Endothelial cell (in vitro differentiated cells): ENCODE data around the gene CA9. TPM values are rescaled to one million over a fixed set of nuclear protein-coding genes. Genes with fewer than 3 reads are reported as not detected.
"Not testable (repeated sequence)": the region's sequence is repeated elsewhere in the genome, so short reads cannot be mapped to it uniquely, and the experiment has no call there.

ENCODE experiments used
- DNase-seq: peaks from one replicate; pipeline ENCODE4 v3.0.0; 2021; ENCODE audit warnings: low spot score
- H3K27ac Mint-ChIP-seq: one replicate; pipeline ENCODE4 v1.8.0; 2021; ENCODE audit warnings: mixed read lengths, inconsistent platforms; ENCODE audit not compliant: unreplicated experiment
- H3K27me3 Mint-ChIP-seq: one replicate; pipeline ENCODE4 v1.8.0; 2021; ENCODE audit warnings: mild to moderate bottlenecking, moderate library complexity, mixed read lengths, inconsistent platforms; ENCODE audit not compliant: unreplicated experiment
- H3K36me3 Mint-ChIP-seq: one replicate; pipeline ENCODE4 v1.8.0; 2021; ENCODE audit warnings: mild to moderate bottlenecking, low read depth, mixed read lengths, inconsistent platforms; ENCODE audit not compliant: unreplicated experiment
- H3K4me1 Mint-ChIP-seq: one replicate; pipeline ENCODE4 v1.8.0; 2021; ENCODE audit warnings: mild to moderate bottlenecking, mixed read lengths, inconsistent platforms; ENCODE audit not compliant: unreplicated experiment
- H3K4me3 Mint-ChIP-seq: one replicate; pipeline ENCODE4 v1.8.0; 2021; ENCODE audit warnings: mild to moderate bottlenecking, mixed read lengths, inconsistent platforms; ENCODE audit not compliant: unreplicated experiment
- H3K9me3 Mint-ChIP-seq: one replicate; pipeline ENCODE4 v1.8.0; 2021; ENCODE audit warnings: mixed read lengths, inconsistent platforms; ENCODE audit not compliant: unreplicated experiment
- total RNA-seq: library from RNA; stranded (reverse); fragmentation: NEBNext Ultra II Directional; extraction: Animal tissue kit (Norgen Biotek cat#: 25700); gene quantifications from one replicate; pipeline ENCODE4 v1.2.1, GENCODE V29; 2021; ENCODE audit not compliant: unreplicated experiment
- TF ChIP-seq, protein P1 (sequence below): fragments of 200-600 bp; sonication (generic); IDR thresholded peaks from one replicate; pipeline ENCODE4 v1.5.0; 2021; ENCODE audit warnings: antibody characterized with exemption; ENCODE audit not compliant: unreplicated experiment

The CA9 gene
- total RNA-seq, 1 donor from 2014 or later, result 1.5 TPM

DNA sequence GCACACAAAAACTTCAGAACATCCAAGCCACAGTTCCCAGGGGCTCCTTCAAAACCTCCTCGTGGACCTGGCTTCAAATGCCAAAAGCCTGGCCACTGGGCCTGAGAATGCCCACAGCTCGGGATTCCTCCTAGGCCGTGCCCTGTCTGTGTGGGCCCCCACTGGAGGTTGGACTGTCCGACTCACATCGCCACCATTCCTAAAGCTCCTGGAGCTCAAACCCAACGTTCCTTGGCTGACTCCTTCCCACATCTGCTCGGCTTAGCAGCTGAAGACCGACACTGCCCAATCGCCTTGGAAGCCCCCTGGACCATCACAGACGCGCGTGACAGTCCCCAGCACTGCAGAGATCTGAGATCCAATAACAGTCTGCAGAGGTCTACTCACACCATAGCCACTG lies 30.7 kb upstream of the CA9 start:
- peaks cover 18% of the 10 kb centered on the region for H3K36me3 Mint-ChIP-seq
- H3K9me3 Mint-ChIP-seq, result no peaks in the 10 kb centered on the region
- TF ChIP-seq, protein P1, sequence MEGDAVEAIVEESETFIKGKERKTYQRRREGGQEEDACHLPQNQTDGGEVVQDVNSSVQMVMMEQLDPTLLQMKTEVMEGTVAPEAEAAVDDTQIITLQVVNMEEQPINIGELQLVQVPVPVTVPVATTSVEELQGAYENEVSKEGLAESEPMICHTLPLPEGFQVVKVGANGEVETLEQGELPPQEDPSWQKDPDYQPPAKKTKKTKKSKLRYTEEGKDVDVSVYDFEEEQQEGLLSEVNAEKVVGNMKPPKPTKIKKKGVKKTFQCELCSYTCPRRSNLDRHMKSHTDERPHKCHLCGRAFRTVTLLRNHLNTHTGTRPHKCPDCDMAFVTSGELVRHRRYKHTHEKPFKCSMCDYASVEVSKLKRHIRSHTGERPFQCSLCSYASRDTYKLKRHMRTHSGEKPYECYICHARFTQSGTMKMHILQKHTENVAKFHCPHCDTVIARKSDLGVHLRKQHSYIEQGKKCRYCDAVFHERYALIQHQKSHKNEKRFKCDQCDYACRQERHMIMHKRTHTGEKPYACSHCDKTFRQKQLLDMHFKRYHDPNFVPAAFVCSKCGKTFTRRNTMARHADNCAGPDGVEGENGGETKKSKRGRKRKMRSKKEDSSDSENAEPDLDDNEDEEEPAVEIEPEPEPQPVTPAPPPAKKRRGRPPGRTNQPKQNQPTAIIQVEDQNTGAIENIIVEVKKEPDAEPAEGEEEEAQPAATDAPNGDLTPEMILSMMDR, result no peak
- no peak overlapping the region for H3K4me3 Mint-ChIP-seq
- no peak overlapping the region for H3K27ac Mint-ChIP-seq
- peaks cover 6% of the 10 kb centered on the region for H3K27me3 Mint-ChIP-seq
- peaks cover 14% of the 10 kb centered on the region for H3K4me1 Mint-ChIP-seq
- no peak for DNase-seq

GRCh38 chr9:35645736-35646135 lies 28.0 kb upstream of the CA9 start:
- peaks cover 25% of the 10 kb centered on the region for H3K4me1 Mint-ChIP-seq
- H3K9me3 Mint-ChIP-seq, H3K27me3 Mint-ChIP-seq, DNase-seq: not testable (repeated sequence)
- peak overlapping the region; percentile 18 for H3K27ac Mint-ChIP-seq
- peaks cover 14% of the 10 kb centered on the region for H3K36me3 Mint-ChIP-seq
- H3K4me3 Mint-ChIP-seq, result peak overlapping the region; percentile 96

GRCh38 chr9:35646153-35646532 lies 27.6 kb upstream of the CA9 start:
- TF ChIP-seq, protein P1, result no peak
- H3K4me1 Mint-ChIP-seq, result peaks cover 25% of the 10 kb centered on the region
- H3K4me3 Mint-ChIP-seq, result peak overlapping the region; percentile 96
- H3K9me3 Mint-ChIP-seq, result no peaks in the 10 kb centered on the region
- H3K36me3 Mint-ChIP-seq, result peaks cover 14% of the 10 kb centered on the region
- peak overlapping the region; percentile 99 for H3K27ac Mint-ChIP-seq
- DNase-seq, result peak; percentile 44
- peaks cover 7% of the 10 kb centered on the region for H3K27me3 Mint-ChIP-seq

- H3K27me3 Mint-ChIP-seq, result peaks cover 7% of the 10 kb centered on the region
- peak overlapping the region; percentile 99 for H3K27ac Mint-ChIP-seq
- peak; percentile 98 for DNase-seq
- TF ChIP-seq, protein P1, result peak; percentile 94
- H3K4me1 Mint-ChIP-seq, result peaks cover 25% of the 10 kb centered on the region
- no peaks in the 10 kb centered on the region for H3K9me3 Mint-ChIP-seq
- H3K36me3 Mint-ChIP-seq, result peaks cover 14% of the 10 kb centered on the region
- peak overlapping the region; percentile 96 for H3K4me3 Mint-ChIP-seq
Observed at GRCh38 chr9:35646533-35647265, 27.0 kb upstream of the CA9 start.

GRCh38 chr9:35649431-35650340 lies 24.0 kb upstream of the CA9 start:
- peaks cover 14% of the 10 kb centered on the region for H3K36me3 Mint-ChIP-seq
- peaks cover 7% of the 10 kb centered on the region for H3K27me3 Mint-ChIP-seq
- H3K27ac Mint-ChIP-seq, result no peak overlapping the region
- H3K9me3 Mint-ChIP-seq, result no peaks in the 10 kb centered on the region
- TF ChIP-seq, protein P1, result no peak
- peaks cover 23% of the 10 kb centered on the region for H3K4me1 Mint-ChIP-seq
- no peak for DNase-seq
- no peak overlapping the region for H3K4me3 Mint-ChIP-seq
